GM21619 (cell line): Measurements from ENCODE around the gene HSF2BP.
"Not testable (repeated sequence)": the region's sequence is repeated elsewhere in the genome, so short reads cannot be mapped to it uniquely, and the experiment has no call there.

Experiments used
- ATAC-seq: cut with Tn5 transposase; IDR thresholded peaks from one replicate; pipeline ENCODE4 v1.9.1; 2021; ENCODE audit not compliant: unreplicated experiment

The HSF2BP gene

GRCh38 chr21:43599728-43600127 lies 59.6 kb downstream of the HSF2BP start:
- no peak for ATAC-seq

- no peak for ATAC-seq
These were observed 60.7 kb downstream of the HSF2BP start for GRCh38 chr21:43598416-43599120.

GRCh38 chr21:43597540-43598250 lies 61.6 kb downstream of the HSF2BP start:
- ATAC-seq: no peak

GRCh38 chr21:43597052-43597451 lies 62.2 kb downstream of the HSF2BP start:
- no peak for ATAC-seq

GRCh38 chr21:43596616-43597015 lies 62.7 kb downstream of the HSF2BP start:
- no peak for ATAC-seq

GRCh38 chr21:43595769-43596168 lies 63.5 kb downstream of the HSF2BP start:
- not testable (repeated sequence) for ATAC-seq

- ATAC-seq: no peak
These were observed 66.2 kb downstream of the HSF2BP start for GRCh38 chr21:43593078-43593477.

- no peak for ATAC-seq
These were observed 67.7 kb downstream of the HSF2BP start for GRCh38 chr21:43591571-43591970.

GRCh38 chr21:43590194-43590593 lies 69.1 kb downstream of the HSF2BP start:
- ATAC-seq: no peak

- ATAC-seq: no peak
These were observed 70.3 kb downstream of the HSF2BP start for GRCh38 chr21:43588957-43589356.

- no peak for ATAC-seq
These were observed 73.3 kb downstream of the HSF2BP start for GRCh38 chr21:43585924-43586413.

- no peak for ATAC-seq
These were observed 73.8 kb downstream of the HSF2BP start for GRCh38 chr21:43585514-43585913.

- ATAC-seq: no peak
These were observed 77.8 kb downstream of the HSF2BP start for GRCh38 chr21:43581453-43581852.

- ATAC-seq: no peak
These were observed 80.5 kb downstream of the HSF2BP start for GRCh38 chr21:43578677-43579303.

GRCh38 chr21:43575473-43575844 lies 83.8 kb downstream of the HSF2BP start:
- ATAC-seq: no peak

- no peak for ATAC-seq
These were observed 84.4 kb downstream of the HSF2BP start for GRCh38 chr21:43574741-43575472.

- no peak for ATAC-seq
These were observed 85.4 kb downstream of the HSF2BP start for GRCh38 chr21:43573921-43574320.

GRCh38 chr21:43572446-43572845 lies 86.8 kb downstream of the HSF2BP start:
- ATAC-seq: no peak

- no peak for ATAC-seq
These were observed 87.3 kb downstream of the HSF2BP start for GRCh38 chr21:43571976-43572375.

GRCh38 chr21:43570195-43570594 lies 89.1 kb downstream of the HSF2BP start:
- not testable (repeated sequence) for ATAC-seq

GRCh38 chr21:43562451-43562850 lies 96.8 kb downstream of the HSF2BP start:
- not testable (repeated sequence) for ATAC-seq
